Testis (tissue), 3 donors: ENCODE measurements around the gene PRKN. TPM values are rescaled to one million over a fixed set of nuclear protein-coding genes. Genes with fewer than 3 reads are reported as not detected.

Source experiments
- DNase-seq: peaks from one replicate; pipeline ENCODE4 v3.0.0-alpha.2; 2019
- H3K27ac ChIP-seq, 2 donors: fragments of 200-600 bp; sonication (generic); one replicate each; pipeline ENCODE4 v1.5.1; 2019
- H3K27me3 ChIP-seq: fragments of 200-600 bp; sonication (generic); one replicate; pipeline ENCODE4 v1.5.1; 2019
- H3K36me3 ChIP-seq: fragments of 200-600 bp; sonication (generic); one replicate; pipeline ENCODE4 v1.5.1; 2017; ENCODE audit warnings: low read depth; ENCODE audit errors: missing control alignments
- H3K4me1 ChIP-seq: fragments of 200-600 bp; sonication (generic); one replicate; pipeline ENCODE4 v1.5.1; 2019
- H3K4me3 ChIP-seq, 2 donors: fragments of 200-600 bp; sonication (generic); one replicate each; pipeline ENCODE4 v1.5.1; 2017 to 2019
- H3K9me3 ChIP-seq: fragments of 200-600 bp; sonication (generic); one replicate; pipeline ENCODE4 v1.5.1; 2017
- CTCF ChIP-seq, 3 experiments: fragments of 450-650 bp in 2 of 3; fragments of 200-600 bp in 1 of 3; sonication (generic) in 1 of 3; IDR thresholded peaks; one replicate each; pipeline ENCODE4 v1.5.1; 2016 to 2019; ENCODE audit warnings: antibody characterized with exemption in 3 of 3, mild to moderate bottlenecking in 2 of 3, moderate library complexity in 1 of 3
- POLR2A ChIP-seq: fragments of 450-650 bp; IDR thresholded peaks from one replicate; pipeline ENCODE4 v1.6.1; 2017; ENCODE audit warnings: antibody characterized with exemption, mild to moderate bottlenecking, moderate library complexity
- WGBS, 2 donors: methylation state at CpG; one replicate each; pipeline ENCODE4 v1.1.5; 2018; 5-methylcytosine and 5-hydroxymethylcytosine counted together
- intact Hi-C: fragments of 100-400 bp; cut with DNase I; formaldehyde crosslinking; loops from one replicate; pipeline ENCODE4 v1.15.1; 2023; ENCODE audit warnings: low total_unique reads
- polyA plus RNA-seq: library from polyadenylated mRNA; stranded (reverse); fragments of 350-450 nt; fragmentation: Illumina TruSeq; extraction: RNeasy Lipid Tissue Mini Kit (QIAGEN cat#74804); gene quantifications from one replicate; pipeline ENCODE4 v1.2.3, GENCODE V29; 2014; ENCODE audit warnings: low read depth, low replicate concordance; ENCODE audit not compliant: insufficient read depth
- total RNA-seq, 2 donors: library from RNA; depleted of rRNA; stranded (reverse); fragments of >200 nt; gene quantifications; one replicate each; pipeline ENCODE4 v1.2.3, GENCODE V29; 2016

Gene PRKN
- total and polyA plus RNA-seq, 3 donors from 2014 or later: 19.1 to 34.5 (median 28.8) TPM

- H3K4me1 ChIP-seq: no peaks in the 10 kb centered on the region
- no peak overlapping the region for H3K27ac ChIP-seq
- H3K27me3 ChIP-seq: no peaks in the 10 kb centered on the region
- no peak for DNase-seq
- intact Hi-C loops: no loop called here
- H3K9me3 ChIP-seq: no peaks in the 10 kb centered on the region
- no peaks in the 10 kb centered on the region for H3K36me3 ChIP-seq
- no peak overlapping the region for H3K4me3 ChIP-seq
- 96% methylated on average over 4 to 6 of the region's 6 CpGs for WGBS, 2 donors
- no peak for TF ChIP-seq POLR2A
- TF ChIP-seq CTCF (IDR thresholded peaks at IDR 0.05): no peak
Observed at GRCh38 chr6:161383951-161384350, 1343.6 kb downstream of the PRKN start.

GRCh38 chr6:161379834-161380582 is 1347.6 kb downstream of the PRKN start:
- H3K9me3 ChIP-seq: no peaks in the 10 kb centered on the region
- 74 to 80% methylated on average over 8 of the region's 8 CpGs for WGBS, 2 donors
- H3K27me3 ChIP-seq: no peaks in the 10 kb centered on the region
- no peaks in the 10 kb centered on the region for H3K36me3 ChIP-seq
- H3K27ac ChIP-seq: no peak overlapping the region
- intact Hi-C loops: no loop called here
- H3K4me3 ChIP-seq: no peak overlapping the region
- DNase-seq: no peak
- H3K4me1 ChIP-seq: no peaks in the 10 kb centered on the region
- TF ChIP-seq CTCF (IDR thresholded peaks at IDR 0.05) (no peak), POLR2A (no peak)

GRCh38 chr6:161378115-161378514 is 1349.5 kb downstream of the PRKN start:
- intact Hi-C loops: no loop called here

GRCh38 chr6:161377116-161377515 is 1350.5 kb downstream of the PRKN start:
- Histone ChIP-seq H3K36me3 (no peaks in the 10 kb centered on the region), H3K27me3 (no peaks in the 10 kb centered on the region), H3K9me3 (no peaks in the 10 kb centered on the region), H3K4me1 (no peaks in the 10 kb centered on the region), H3K27ac (no peak overlapping the region), H3K4me3 (no peak overlapping the region)
- intact Hi-C loops: no loop called here
- WGBS, 2 donors: 95 to 100% methylated on average over 3 to 13 of the region's 13 CpGs
- no peak for DNase-seq
- TF ChIP-seq CTCF (IDR thresholded peaks at IDR 0.05) (no peak), POLR2A (no peak)

More at GRCh38 chr6:161378115-161378514, 1349.5 kb downstream of the PRKN start:
- H3K9me3 ChIP-seq: no peaks in the 10 kb centered on the region
- no peaks in the 10 kb centered on the region for H3K4me1 ChIP-seq
- no peak overlapping the region for H3K4me3 ChIP-seq
- H3K27me3 ChIP-seq: no peaks in the 10 kb centered on the region
- no peaks in the 10 kb centered on the region for H3K36me3 ChIP-seq
- no peak for TF ChIP-seq CTCF (IDR thresholded peaks at IDR 0.05)
- TF ChIP-seq POLR2A: no peak
- DNase-seq: no peak
- 82 to 93% methylated on average over 8 to 11 of the region's 12 CpGs for WGBS, 2 donors
- no peak overlapping the region for H3K27ac ChIP-seq

GRCh38 chr6:161376367-161376766 is 1351.2 kb downstream of the PRKN start:
- no peak for TF ChIP-seq POLR2A
- TF ChIP-seq CTCF (IDR thresholded peaks at IDR 0.05): no peak
- 93 to 94% methylated on average over 11 of the region's 11 CpGs for WGBS, 2 donors
- Histone ChIP-seq H3K36me3 (no peaks in the 10 kb centered on the region), H3K27ac (no peak overlapping the region), H3K27me3 (no peaks in the 10 kb centered on the region), H3K4me1 (no peaks in the 10 kb centered on the region), H3K4me3 (no peak overlapping the region), H3K9me3 (no peaks in the 10 kb centered on the region)
- intact Hi-C loops: no loop called here
- no peak for DNase-seq
